Vagina (tissue), 2 donors: ENCODE data around the gene FADS3.

Experiments
- CTCF ChIP-seq, 3 experiments: fragments of 450-650 bp in 2 of 3; fragments of 200-600 bp in 1 of 3; sonication (generic) in 1 of 3; IDR thresholded peaks; one replicate each; pipeline ENCODE4 v1.5.1; 2017 to 2019; ENCODE audit warnings: antibody characterized with exemption in 3 of 3, mild to moderate bottlenecking in 2 of 3, moderate library complexity in 2 of 3
- POLR2AphosphoS5 ChIP-seq, 2 donors: sonication (generic); formaldehyde crosslinking; IDR thresholded peaks; one replicate each; pipeline ENCODE4 v1.9.0; 2017; ENCODE audit warnings: antibody characterized with exemption in 2 of 2, mild to moderate bottlenecking in 2 of 2, low read depth in 1 of 2; ENCODE audit not compliant: insufficient read depth in 1 of 2

GRCh38 chr11:61829806-61830205, 61.5 kb downstream of the FADS3 start:
- no peak for TF ChIP-seq CTCF (IDR thresholded peaks at IDR 0.05)
- no peak for TF ChIP-seq POLR2AphosphoS5 (IDR thresholded peaks at IDR 0.05; ENCODE audit: insufficient read depth in 1 of 2, low read depth in 1 of 2)
